ENCODE measurements around the gene TNFRSF19.

The TNFRSF19 gene

GRCh38 chr13:23716401-23716800 lies 146.2 kb downstream of the TNFRSF19 start:
- no peak for DNase-seq (ENCODE audit: low read depth)

- peak; percentile 30 for DNase-seq (ENCODE audit: low read depth)
Measured at GRCh38 chr13:23718996-23719395, 148.8 kb downstream of the TNFRSF19 start.

- no peak for DNase-seq (ENCODE audit: low read depth)
Measured at GRCh38 chr13:23722726-23723453, 152.7 kb downstream of the TNFRSF19 start.

DNA sequence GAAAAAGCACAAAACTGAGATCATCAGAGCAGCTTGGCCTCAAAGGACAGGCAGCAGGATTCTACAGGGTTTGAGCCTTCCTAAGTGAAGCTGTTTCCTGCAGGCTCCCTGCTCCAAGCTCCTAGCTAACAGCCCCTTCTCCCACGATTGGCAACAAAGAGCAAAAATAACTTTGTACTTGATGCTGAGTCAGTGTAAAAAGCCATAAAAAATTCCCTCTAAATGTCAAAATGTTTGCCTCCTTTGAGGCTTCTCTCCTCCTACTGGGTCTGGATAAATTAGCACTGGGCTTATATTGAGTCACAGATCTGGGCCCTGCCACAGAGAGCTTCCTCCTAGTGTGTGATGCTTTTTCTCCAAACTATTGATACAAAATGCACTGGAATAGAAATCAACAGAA lies 153.3 kb downstream of the TNFRSF19 start:
- DNase-seq (ENCODE audit: low read depth) = peak; percentile 88

DNA sequence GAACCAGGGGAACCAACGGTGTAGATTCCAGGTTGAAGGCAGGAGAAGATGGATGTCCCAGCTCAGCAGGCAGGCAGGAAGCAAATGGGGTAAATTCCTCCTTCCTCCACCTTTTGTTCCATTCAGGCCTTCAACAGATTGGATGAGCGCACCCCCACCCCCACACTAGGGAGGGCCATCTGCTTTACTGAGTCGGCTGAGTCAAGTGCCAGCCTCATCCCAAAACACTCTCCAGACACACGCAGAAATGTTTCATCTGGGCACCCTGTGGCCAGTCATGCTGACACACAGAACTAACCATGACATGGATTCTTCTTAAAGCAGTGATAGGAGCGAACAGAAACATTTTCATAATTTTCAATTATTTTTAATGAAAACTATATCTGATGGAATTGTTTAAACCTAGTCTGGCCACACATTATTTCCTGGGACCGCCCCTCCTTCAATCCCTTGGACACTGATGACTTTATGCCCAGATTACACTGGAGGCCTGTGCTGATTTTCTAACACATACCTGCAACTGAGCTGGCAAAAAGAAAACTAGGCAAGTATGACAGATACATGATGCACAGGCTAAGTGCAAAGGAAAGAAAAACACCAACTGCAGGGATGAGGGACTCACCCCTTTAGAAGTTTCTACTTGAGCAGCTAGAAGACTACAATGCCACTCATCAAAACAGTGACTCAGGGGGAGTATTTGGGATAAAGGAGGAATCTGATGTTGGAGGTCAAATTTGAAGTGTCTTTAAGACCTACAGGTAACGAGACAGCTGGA lies 154.2 kb downstream of the TNFRSF19 start:
- no peak for DNase-seq (ENCODE audit: low read depth)
